H9 (cell line): ENCODE data around the gene DDX11. TPM values are rescaled to one million over a fixed set of nuclear protein-coding genes. Genes with fewer than 3 reads are reported as not detected.
"Not testable (repeated sequence)": the region's sequence is repeated elsewhere in the genome, so short reads cannot be mapped to it uniquely, and the experiment has no call there.

Experiments used
- DNase-seq: peaks from one replicate; pipeline ENCODE4 v3.0.0-alpha.2; 2017
- H2AFZ ChIP-seq: one replicate; pipeline ENCODE4 v1.6.1; 2013; ENCODE audit warnings: mild to moderate bottlenecking, low read length, control low read depth, moderate library complexity
- H2AK5ac ChIP-seq: 2 replicates; pipeline ENCODE4 v1.6.1; 2013; ENCODE audit warnings: low read length, control low read depth, mixed read lengths; ENCODE audit not compliant: insufficient read length
- H2BK120ac ChIP-seq: one replicate; pipeline ENCODE4 v1.6.1; 2013; ENCODE audit warnings: low read depth, mild to moderate bottlenecking, low read length, control low read depth, inconsistent platforms; ENCODE audit not compliant: poor library complexity, severe bottlenecking
- H2BK12ac ChIP-seq: 2 replicates; pipeline ENCODE4 v1.6.1; 2013; ENCODE audit warnings: low read length, control low read depth, mixed read lengths, low read depth; ENCODE audit not compliant: insufficient read length
- H2BK15ac ChIP-seq: 2 replicates; pipeline ENCODE4 v1.6.1; 2013; ENCODE audit warnings: low read depth, low read length, control low read depth
- H2BK20ac ChIP-seq: one replicate; pipeline ENCODE4 v1.6.1; 2013; ENCODE audit warnings: low read depth, mild to moderate bottlenecking, low read length, control low read depth, inconsistent platforms; ENCODE audit not compliant: poor library complexity, severe bottlenecking
- H2BK5ac ChIP-seq: 2 replicates; pipeline ENCODE4 v1.6.1; 2013; ENCODE audit warnings: low read length, control low read depth, mixed read lengths; ENCODE audit not compliant: insufficient read length
- H3K14ac ChIP-seq: 2 replicates; pipeline ENCODE4 v1.6.1; 2013; ENCODE audit warnings: low read length, control low read depth; ENCODE audit not compliant: insufficient read depth
- H3K18ac ChIP-seq: 2 replicates; pipeline ENCODE4 v1.6.1; 2013; ENCODE audit warnings: low read depth, mild to moderate bottlenecking, mixed read lengths, low read length, control low read depth; ENCODE audit not compliant: insufficient read length
- H3K23ac ChIP-seq: 2 replicates; pipeline ENCODE4 v1.6.1; 2013; ENCODE audit warnings: low read length, control low read depth, mixed read lengths, low read depth; ENCODE audit not compliant: insufficient read length
- H3K23me2 ChIP-seq: 2 replicates; pipeline ENCODE4 v1.6.1; 2013; ENCODE audit warnings: low read depth, mild to moderate bottlenecking, mixed read lengths, low read length, control low read depth; ENCODE audit not compliant: insufficient read length, poor library complexity, severe bottlenecking
- H3K27ac ChIP-seq: 2 replicates; pipeline ENCODE4 v1.5.1; 2013; ENCODE audit warnings: low read length, control low read depth, mixed read lengths, low read depth; ENCODE audit not compliant: insufficient read length
- H3K27me3 ChIP-seq: 2 replicates; pipeline ENCODE4 v1.6.1; 2013; ENCODE audit warnings: low read length, control low read depth, inconsistent platforms; ENCODE audit not compliant: insufficient read depth
- H3K4ac ChIP-seq: 2 replicates; pipeline ENCODE4 v1.6.1; 2013; ENCODE audit warnings: low read depth, mild to moderate bottlenecking, control low read depth, inconsistent platforms, low read length, moderate library complexity
- H3K4me1 ChIP-seq: 2 replicates; pipeline ENCODE4 v1.6.1; 2013; ENCODE audit warnings: low read length, control low read depth, inconsistent platforms; ENCODE audit not compliant: insufficient read depth
- H3K4me2 ChIP-seq: 2 replicates; pipeline ENCODE4 v1.6.1; 2013; ENCODE audit warnings: low read length, control low read depth, mixed read lengths; ENCODE audit not compliant: insufficient read length, insufficient read depth
- H3K56ac ChIP-seq: 2 replicates; pipeline ENCODE4 v1.6.1; 2013; ENCODE audit warnings: low read depth, mild to moderate bottlenecking, mixed read lengths, low read length, control low read depth; ENCODE audit not compliant: insufficient read length
- H3K79me1 ChIP-seq: 2 replicates; pipeline ENCODE4 v1.6.1; 2013; ENCODE audit warnings: low read depth, mild to moderate bottlenecking, moderate library complexity, low read length, control low read depth, inconsistent platforms; ENCODE audit not compliant: insufficient read depth, poor library complexity, severe bottlenecking
- H3K79me2 ChIP-seq: 2 replicates; pipeline ENCODE4 v1.6.1; 2013; ENCODE audit warnings: low read length, control low read depth, inconsistent platforms; ENCODE audit not compliant: insufficient read depth
- H3K9ac ChIP-seq: 2 replicates; pipeline ENCODE4 v1.6.1; 2013; ENCODE audit warnings: low read length, control low read depth, mixed read lengths; ENCODE audit not compliant: insufficient read length; ENCODE audit errors: extremely low read depth
- H3K9me3 ChIP-seq: one replicate; pipeline ENCODE4 v1.6.1; 2013; ENCODE audit warnings: low read depth, low read length, inconsistent platforms; ENCODE audit not compliant: control insufficient read depth
- H3T11ph ChIP-seq: one replicate; pipeline ENCODE4 v1.6.1; 2013; ENCODE audit warnings: mild to moderate bottlenecking, low read length, control low read depth, inconsistent platforms
- H4K20me1 ChIP-seq: one replicate; pipeline ENCODE4 v1.6.1; 2013; ENCODE audit not compliant: control insufficient read depth, insufficient read length, insufficient read depth
- H4K5ac ChIP-seq: 2 replicates; pipeline ENCODE4 v1.6.1; 2013; ENCODE audit warnings: low read depth, mild to moderate bottlenecking, mixed read lengths, low read length, control low read depth; ENCODE audit not compliant: insufficient read length
- H4K8ac ChIP-seq: replicated peaks from 2 replicates; pipeline ENCODE4 v1.6.1; 2013; ENCODE audit warnings: low read length, control low read depth, mixed read lengths, low read depth; ENCODE audit not compliant: insufficient read length
- H4K91ac ChIP-seq: 2 replicates; pipeline ENCODE4 v1.6.1; 2013; ENCODE audit warnings: low read depth, mild to moderate bottlenecking, moderate library complexity, mixed read lengths, low read length, control low read depth; ENCODE audit not compliant: insufficient read length
- H3K27ac Mint-ChIP-seq, 3 experiments: 2 replicates in 2 of 3; 3 replicates in 1 of 3; pipeline ENCODE4 v1.8.0; 2020 to 2021; ENCODE audit warnings: mixed read lengths in 3 of 3, mild to moderate bottlenecking in 1 of 3, moderate library complexity in 1 of 3
- H3K27me3 Mint-ChIP-seq: 2 replicates; pipeline ENCODE4 v1.8.0; 2021; ENCODE audit warnings: low read depth, mild to moderate bottlenecking, moderate library complexity, mixed read lengths
- H3K36me3 Mint-ChIP-seq, 3 experiments: 2 replicates in 2 of 3; 3 replicates in 1 of 3; pipeline ENCODE4 v1.8.0; 2020 to 2021; ENCODE audit warnings: low read depth in 3 of 3, mixed read lengths in 3 of 3; ENCODE audit not compliant: insufficient read depth in 1 of 3
- H3K4me1 Mint-ChIP-seq, 2 experiments: 2 replicates each; pipeline ENCODE4 v1.8.0; 2020; ENCODE audit warnings: mixed read lengths in 2 of 2
- H3K4me3 Mint-ChIP-seq, 2 experiments: 2 replicates in 1 of 2; 3 replicates in 1 of 2; pipeline ENCODE4 v1.8.0; 2020 to 2021; ENCODE audit warnings: mild to moderate bottlenecking in 2 of 2, mixed read lengths in 2 of 2, moderate library complexity in 1 of 2
- H3K9me3 Mint-ChIP-seq, 2 experiments: 2 replicates in 1 of 2; 3 replicates in 1 of 2; pipeline ENCODE4 v1.8.0; 2020; ENCODE audit warnings: mild to moderate bottlenecking in 2 of 2, mixed read lengths in 2 of 2, moderate library complexity in 1 of 2
- WGBS: extraction: QIAGEN DNeasy Blood & Tissue Kit; methylation state at CpG from one replicate; pipeline ENCODE4 v1.1.7; 2013; ENCODE audit warnings: missing lambda C conversion rate, low lambda C conversion rate, mixed read lengths; ENCODE audit not compliant: insufficient read length; ENCODE audit errors: extremely low coverage; 5-methylcytosine and 5-hydroxymethylcytosine counted together
- total RNA-seq: library from RNA; stranded (reverse); gene quantifications from 2 replicates; pipeline ENCODE4 v1.2.1, GENCODE V29; 2021

The DDX11 gene
- total RNA-seq, 1 experiment from 2014 or later: 183 TPM

GRCh38 chr12:31103561-31103975, 29.9 kb downstream of the DDX11 start:
- peak; percentile 25 for DNase-seq
- H4K20me1 ChIP-seq, H3K23me2 ChIP-seq, H4K8ac ChIP-seq, H2BK5ac ChIP-seq, H2BK15ac ChIP-seq, H2AK5ac ChIP-seq, H2BK20ac ChIP-seq, H3K14ac ChIP-seq, H3K79me1 ChIP-seq, H3K9me3 ChIP-seq, H3K9ac ChIP-seq, H3T11ph ChIP-seq, H3K4me1 ChIP-seq, H3K4me2 ChIP-seq, H4K91ac ChIP-seq, H3K56ac ChIP-seq, H3K4ac ChIP-seq, H2AFZ ChIP-seq, H3K27me3 ChIP-seq, H3K23ac ChIP-seq, H2BK12ac ChIP-seq, H2BK120ac ChIP-seq, H3K4me3 Mint-ChIP-seq, H4K5ac ChIP-seq, H3K79me2 ChIP-seq, H3K9me3 Mint-ChIP-seq, H3K4me1 Mint-ChIP-seq, H3K27me3 Mint-ChIP-seq, H3K18ac ChIP-seq, H3K27ac ChIP-seq: not testable (repeated sequence)
- peaks cover 27 to 51% (median 50%) of the 10 kb centered on the region in 3 experiments for H3K36me3 Mint-ChIP-seq
- WGBS: no CpG with 5 or more reads among the region's 16 CpGs
- H3K27ac Mint-ChIP-seq: peak overlapping the region in 2 of 3 experiments; percentile 24 to 77; a peak in 3 of 7 replicates

DNA sequence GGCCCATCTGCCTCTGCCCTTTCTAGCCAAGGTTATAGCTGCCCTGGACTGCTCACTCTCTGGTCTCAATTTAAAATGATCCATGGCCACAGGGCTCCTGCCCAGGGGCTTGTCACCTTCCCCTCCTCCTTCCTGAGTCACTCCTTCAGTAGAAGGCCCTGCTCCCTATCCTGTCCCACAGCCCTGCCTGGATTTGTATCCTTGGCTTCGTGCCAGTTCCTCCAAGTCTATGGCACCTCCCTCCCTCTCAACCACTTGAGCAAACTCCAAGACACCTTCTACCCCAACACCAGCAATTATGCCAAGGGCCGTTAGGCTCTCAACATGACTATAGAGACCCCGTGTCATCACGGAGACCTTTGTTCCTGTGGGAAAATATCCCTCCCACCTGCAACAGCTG, 30.6 kb downstream of the DDX11 start:
- not testable (repeated sequence) for H2AK5ac ChIP-seq, H3K4me1 ChIP-seq, H3K9me3 Mint-ChIP-seq, H3K27me3 Mint-ChIP-seq, H3K4me2 ChIP-seq, H2BK15ac ChIP-seq, H2BK5ac ChIP-seq, H2BK20ac ChIP-seq, H3K23ac ChIP-seq, H3K14ac ChIP-seq, H3K27ac ChIP-seq, H4K8ac ChIP-seq, H3K56ac ChIP-seq, H3K23me2 ChIP-seq, H2BK120ac ChIP-seq, H3K9me3 ChIP-seq, H4K91ac ChIP-seq, H3T11ph ChIP-seq, H3K4me3 Mint-ChIP-seq, H3K79me2 ChIP-seq, H4K5ac ChIP-seq, H3K27me3 ChIP-seq, H4K20me1 ChIP-seq, H2AFZ ChIP-seq, H3K79me1 ChIP-seq, H3K18ac ChIP-seq, H3K4ac ChIP-seq, H2BK12ac ChIP-seq, H3K4me1 Mint-ChIP-seq, H3K9ac ChIP-seq
- peak overlapping the region in 1 of 3 experiments; percentile 80; a peak in 2 of 7 replicates for H3K27ac Mint-ChIP-seq
- peak; percentile 25 for DNase-seq
- no CpG with 5 or more reads among the region's 4 CpGs for WGBS
- peaks cover 24 to 47% (median 45%) of the 10 kb centered on the region in 3 experiments for H3K36me3 Mint-ChIP-seq
